HG02981 (cell line): Measurements from ENCODE around the gene DDX17.

ENCODE experiments used
- ATAC-seq: cut with Tn5 transposase; IDR thresholded peaks from one replicate; pipeline ENCODE4 v1.9.1; 2021; ENCODE audit warnings: mild to moderate bottlenecking, moderate library complexity; ENCODE audit not compliant: unreplicated experiment

DDX17 gene

DNA sequence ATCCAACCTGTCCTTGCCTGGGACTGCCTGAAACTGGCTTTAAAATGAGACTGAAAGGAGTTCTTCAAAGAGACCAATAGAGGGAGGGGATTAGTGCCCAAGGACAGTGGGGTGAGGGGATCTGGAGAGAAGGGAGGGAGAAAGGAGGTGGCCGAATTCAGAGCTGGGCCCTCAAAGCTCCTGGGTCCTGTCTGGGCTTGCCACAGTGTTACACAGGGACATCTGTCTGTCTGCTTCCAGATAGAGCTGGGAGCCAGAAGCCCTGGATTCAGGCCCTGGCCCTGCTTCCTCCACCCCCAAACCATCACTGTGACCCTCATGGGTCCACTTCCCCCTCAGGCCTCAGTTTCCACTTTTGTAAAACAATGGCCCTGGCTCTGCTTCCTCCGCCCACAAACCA is 54.7 kb downstream of the DDX17 start:
- ATAC-seq: no peak

DNA sequence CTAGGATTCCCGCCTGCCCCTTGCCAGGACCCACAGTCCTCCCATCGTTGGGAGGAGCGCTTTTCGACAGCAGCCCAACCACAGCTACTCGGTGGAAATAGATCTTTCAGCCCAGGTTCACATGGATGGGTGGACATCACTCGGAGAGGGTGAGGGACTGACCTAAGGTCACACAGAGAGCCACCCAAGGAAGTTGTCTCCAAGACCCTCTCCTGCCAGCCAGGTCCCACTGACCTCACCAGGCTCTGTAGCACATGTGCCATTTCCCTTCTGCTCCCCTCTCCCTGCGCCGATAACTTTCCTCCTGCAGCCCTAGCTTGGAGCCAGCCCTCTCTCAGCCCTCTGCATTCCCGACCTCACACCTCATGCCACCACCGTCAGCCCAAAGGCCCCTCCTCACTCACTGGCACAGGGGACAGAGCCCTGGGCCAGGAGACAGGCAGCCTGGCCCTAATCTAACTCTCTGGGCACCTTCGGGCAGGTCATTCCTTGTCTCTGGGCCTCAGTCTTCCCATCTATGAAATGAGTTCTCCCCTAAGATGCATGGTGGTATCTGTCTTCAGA is 55.8 kb downstream of the DDX17 start:
- no peak for ATAC-seq

DNA sequence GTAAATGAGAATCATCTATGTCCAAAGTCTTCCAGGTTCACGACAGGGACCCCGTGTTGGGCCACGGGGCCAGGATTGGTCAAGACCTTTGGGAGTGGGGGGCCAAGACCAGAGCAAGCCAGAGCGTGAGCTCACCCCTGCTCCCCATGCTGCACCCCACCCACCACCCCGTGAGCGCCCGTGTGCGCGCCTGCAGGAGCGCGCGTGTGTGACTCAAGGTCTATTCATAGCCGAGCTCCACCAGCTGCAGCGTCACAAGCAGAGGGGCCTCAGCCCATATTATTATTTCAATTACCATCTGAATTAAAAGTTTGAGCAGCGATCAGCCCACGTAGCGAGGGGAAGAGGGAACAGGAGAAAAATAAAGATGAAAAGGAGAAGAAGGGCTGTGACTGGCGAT is 56.3 kb downstream of the DDX17 start:
- ATAC-seq: no peak

DNA sequence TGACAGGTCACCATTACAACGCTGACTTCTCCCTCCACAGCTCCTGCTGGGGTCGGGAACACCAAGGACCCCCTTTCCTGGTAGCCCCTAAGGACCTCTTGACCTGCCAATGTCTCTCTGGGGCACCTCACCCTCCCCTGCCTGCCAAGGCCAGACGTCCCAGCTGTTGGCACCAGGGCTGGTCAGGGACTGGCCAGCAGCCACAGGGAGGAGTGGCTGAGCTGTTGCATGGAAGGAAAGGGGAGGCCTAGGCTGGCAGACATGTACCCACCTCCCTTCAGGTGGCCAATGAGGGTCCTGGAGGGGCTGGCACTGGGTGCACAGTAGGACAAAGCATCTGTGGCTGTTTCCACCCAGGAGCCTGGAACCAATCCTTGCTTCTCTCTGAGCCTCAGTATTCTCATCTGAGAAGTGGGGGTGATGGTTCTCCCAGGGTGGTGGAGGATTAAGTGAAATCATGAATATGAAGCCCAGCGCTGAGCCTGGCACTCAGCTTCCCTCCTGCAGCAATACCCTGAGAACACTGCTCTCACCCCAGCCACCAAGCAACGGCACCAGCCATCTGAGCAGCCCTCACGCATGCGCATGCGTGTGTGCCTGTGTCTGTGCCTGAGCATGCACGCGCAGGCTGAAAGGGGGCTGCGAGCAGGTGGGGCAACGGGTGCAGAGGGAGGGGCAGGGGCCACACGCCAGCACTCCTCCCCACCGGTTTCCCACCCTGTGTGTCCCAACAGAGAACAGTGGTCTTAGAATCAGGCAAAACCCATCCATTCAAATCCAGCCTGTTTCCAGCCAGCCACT is 57.0 kb downstream of the DDX17 start:
- ATAC-seq: no peak

DNA sequence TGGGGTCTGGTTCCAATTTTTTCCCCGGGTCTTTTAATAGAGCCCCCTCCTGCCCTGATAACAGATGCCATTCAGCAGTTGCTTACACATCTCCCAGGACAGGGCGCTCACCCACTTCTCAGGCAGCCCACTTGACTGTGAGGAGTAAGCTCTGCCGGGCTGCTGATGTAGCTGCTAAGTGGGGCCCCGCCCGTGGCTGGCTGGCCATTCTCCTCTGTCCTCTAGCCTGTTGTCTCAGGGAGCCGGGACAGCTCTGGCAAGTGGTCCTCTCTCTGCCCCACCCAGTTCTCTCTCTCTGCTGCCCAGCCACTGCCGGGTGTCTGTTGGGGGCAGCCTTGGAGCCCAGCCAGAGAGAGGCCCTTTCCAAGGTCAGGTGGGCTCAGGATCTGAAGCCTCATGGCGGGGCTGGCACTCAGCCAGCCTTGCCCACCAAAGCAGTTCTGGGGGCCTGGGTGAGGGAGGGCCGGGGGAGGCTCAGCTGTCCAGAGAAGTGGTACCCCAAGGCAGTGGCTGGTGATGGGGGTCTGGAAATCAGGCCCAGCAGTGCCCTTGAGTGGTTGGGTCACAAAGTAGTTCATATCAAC is 60.0 kb downstream of the DDX17 start:
- ATAC-seq: no peak

DNA sequence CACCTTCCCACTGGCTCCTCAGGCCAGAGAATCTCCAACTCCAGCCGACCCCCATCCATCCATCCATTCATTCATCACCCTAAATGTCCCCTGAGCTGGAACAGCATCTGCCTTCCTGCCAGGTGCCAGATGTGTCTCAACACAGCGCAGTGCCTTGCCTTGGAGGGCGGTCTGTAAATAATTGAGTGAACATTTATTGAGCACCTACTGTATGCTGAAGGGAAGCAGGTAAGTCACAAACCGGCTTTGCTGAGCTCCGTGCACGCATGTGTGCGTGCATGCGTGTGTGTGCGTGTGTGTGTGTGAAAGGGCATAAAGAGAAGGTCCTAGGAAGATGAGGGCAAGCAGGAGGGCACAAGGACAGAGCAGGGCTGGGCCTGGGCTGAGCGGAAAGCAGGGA is 61.3 kb downstream of the DDX17 start:
- ATAC-seq: no peak

DNA sequence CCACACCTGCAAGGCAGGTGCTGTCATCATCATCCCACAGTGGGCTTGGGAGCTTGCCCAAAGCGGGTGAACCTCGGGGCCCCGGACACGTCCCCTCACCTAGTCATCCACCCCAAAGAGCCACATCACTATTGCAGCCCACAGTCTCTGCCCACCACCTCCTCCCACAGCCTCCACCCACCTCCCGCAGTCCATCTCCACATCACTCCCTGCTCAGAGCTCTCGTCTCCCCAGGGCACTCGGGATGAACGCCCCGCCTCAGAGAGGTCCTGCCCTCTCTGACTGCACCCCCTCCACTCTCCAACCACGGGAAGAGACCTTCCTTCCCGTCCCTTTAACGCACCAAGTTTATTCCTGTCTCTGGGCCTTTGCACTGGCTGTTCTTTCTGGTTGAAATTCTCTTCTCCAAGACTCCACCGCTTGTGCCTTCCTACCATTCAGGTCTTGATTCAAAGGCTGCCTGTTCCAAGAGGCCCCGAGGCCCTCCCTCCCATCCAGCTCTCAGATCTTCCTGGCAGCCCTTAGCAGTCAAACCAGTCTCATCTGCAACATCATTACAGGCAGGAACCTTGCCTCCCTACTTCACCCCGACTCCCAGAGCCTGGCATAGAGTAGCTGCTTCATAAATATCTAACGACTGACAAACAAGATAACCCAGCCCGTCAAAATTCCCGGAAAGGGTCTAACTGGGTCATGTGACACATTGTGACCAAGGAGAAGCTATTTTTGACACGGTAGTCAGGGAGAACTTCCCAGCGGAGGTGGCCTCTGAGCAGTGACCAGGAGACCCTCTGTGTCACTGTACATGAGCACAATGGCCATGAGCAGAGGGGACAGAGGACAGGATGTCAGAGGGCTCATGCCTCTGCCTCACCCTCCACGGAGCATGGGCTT is 62.2 kb downstream of the DDX17 start:
- ATAC-seq: no peak

- ATAC-seq: no peak
Measured at GRCh38 chr22:38442967-38443627, 63.0 kb downstream of the DDX17 start.

DNA sequence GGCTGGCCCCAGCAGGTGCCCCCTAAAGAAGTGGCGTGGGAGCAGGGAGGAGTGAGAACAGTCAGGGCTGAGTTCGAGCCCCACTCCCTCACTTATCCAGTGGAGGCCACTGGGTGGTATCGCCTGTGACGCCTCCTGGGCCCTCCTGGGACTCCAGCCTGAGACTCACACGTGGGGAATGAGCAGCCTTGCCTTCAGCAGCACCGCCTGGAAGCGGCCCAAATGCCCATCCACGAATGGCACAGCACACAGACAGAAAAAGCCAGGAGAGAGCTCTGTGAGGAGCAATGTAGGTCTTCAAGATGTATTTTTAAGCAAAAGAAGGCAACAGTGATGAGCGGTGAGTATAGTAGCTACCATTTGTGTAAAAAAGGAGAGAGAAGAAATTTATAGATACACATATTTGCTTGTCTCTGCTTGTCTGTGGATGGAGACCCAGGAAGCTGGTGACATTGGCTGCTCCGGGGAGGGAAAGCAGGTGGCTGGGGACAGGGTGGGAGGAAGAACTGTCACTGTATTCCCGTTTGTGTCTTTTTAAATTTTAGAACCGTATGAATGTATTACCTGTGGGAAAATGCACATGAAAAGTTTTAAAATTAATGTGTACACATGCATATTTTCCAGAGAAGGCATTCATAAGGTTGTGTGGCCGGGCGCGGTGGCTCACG is 64.4 kb downstream of the DDX17 start:
- ATAC-seq: no peak

GRCh38 chr22:38440747-38441350 is 65.3 kb downstream of the DDX17 start:
- no peak for ATAC-seq

DNA sequence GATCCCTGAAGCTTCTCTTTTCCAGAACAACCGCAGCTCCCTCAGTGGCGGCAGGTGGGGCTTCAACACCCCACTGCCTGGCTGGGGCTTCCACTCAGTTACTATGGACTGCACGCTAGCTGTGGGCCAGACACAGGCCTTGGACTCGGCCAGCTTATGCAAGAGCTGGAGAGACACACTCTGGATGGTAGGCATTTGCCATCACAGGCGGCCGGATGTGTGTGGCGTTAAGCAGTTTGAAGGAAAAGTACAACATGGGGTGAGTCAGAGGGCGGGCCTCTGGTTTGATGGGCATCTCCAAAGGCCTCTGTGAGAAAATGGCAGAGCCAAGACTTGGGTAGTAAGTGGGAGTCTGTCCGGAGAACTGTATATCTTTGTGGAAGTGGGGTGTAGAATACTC is 68.7 kb downstream of the DDX17 start:
- no peak for ATAC-seq

GRCh38 chr22:38436629-38437395 is 69.3 kb downstream of the DDX17 start:
- ATAC-seq: no peak

DNA sequence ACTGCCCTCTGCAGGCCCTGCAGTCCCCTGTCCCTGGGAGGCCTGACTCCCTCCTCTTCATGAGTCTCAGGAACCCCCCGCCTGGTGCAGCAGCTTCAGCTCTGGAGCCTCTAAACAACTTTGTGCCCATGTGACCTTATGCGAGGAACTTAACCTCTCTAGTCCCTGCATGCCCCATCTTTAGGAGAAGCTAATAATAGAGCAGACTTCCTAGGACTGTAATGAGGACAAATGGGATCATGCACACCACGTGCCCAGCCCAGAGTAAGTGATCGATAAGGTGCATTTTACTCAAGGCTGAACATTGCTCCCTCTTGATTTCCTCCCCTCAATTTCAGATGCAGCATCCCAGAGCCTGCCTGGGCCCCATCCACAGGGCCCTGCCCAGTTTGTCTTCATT is 70.1 kb downstream of the DDX17 start:
- ATAC-seq: no peak

- no peak for ATAC-seq
Measured at GRCh38 chr22:38435010-38435409, 71.1 kb downstream of the DDX17 start.

- no peak for ATAC-seq
Measured at GRCh38 chr22:38433871-38434270, 72.2 kb downstream of the DDX17 start.
